HCT116 (cell line): ENCODE measurements around the gene RNF180. TPM values are rescaled to one million over a fixed set of nuclear protein-coding genes. Genes with fewer than 3 reads are reported as not detected.

Experiments used
- ATAC-seq: fragments of 200-7000 bp; cut with Tn5 transposase; 2 replicates; pipeline ENCODE4 v1.9.1; 2020; ENCODE audit warnings: mild to moderate bottlenecking, moderate library complexity
- BruUV-seq: library from RNA; stranded (reverse); fragments of 400-500 nt; replicated peaks from 2 replicates; lab custom pipeline; 2021; lab: Mats Ljungman, UMichigan
- CTCF ChIA-PET: fragments of 300-600 bp; sonication (Branson Sonifier 250); formaldehyde crosslinking; loops from one replicate; lab custom pipeline; 2021; ENCODE audit warnings: antibody characterized with exemption; lab: Charles Lee
- POLR2A ChIA-PET: fragments of 300-600, 350-600 bp; sonication (Branson Sonifier 250); formaldehyde crosslinking; loops from one replicate; lab custom pipeline; 2021; ENCODE audit warnings: antibody characterized with exemption; lab: Charles Lee
- RAD21 ChIA-PET, 2 experiments: fragments of 300-600 bp; sonication (Branson Sonifier 250); formaldehyde crosslinking; loops; one replicate each; lab custom pipeline; 2023; ENCODE audit warnings: low total read pairs in 2 of 2; ENCODE audit not compliant: uncharacterized antibody in 2 of 2, unreplicated experiment in 2 of 2, low non-redundant PET in 1 of 2; lab: Charles Lee
- DNase-seq: peaks from one replicate; pipeline ENCODE4 v3.0.0-alpha.2; 2010; ENCODE audit warnings: low read depth, low spot score
- H2AFZ ChIP-seq: fragments of 200-600 bp; shearing (Covaris generic), sonication (generic); 2 replicates; pipeline ENCODE4 v1.6.1; 2017; ENCODE audit warnings: low read depth, mixed run types, mixed read lengths, antibody characterized with exemption, low read length; ENCODE audit not compliant: poor library complexity, severe bottlenecking
- H3K27ac ChIP-seq: 2 replicates; pipeline ENCODE4 v1.5.1; 2012; ENCODE audit warnings: low read depth, low read length
- H3K27me3 ChIP-seq: fragments of 200-600 bp; sonication (generic); 2 replicates; pipeline ENCODE4 v1.6.1; 2016; ENCODE audit warnings: mixed run types, low read length, mixed read lengths; ENCODE audit not compliant: insufficient read depth
- H3K36me3 ChIP-seq, 2 experiments: fragments of 200-500 bp in 1 of 2; fragments of 200-600 bp in 1 of 2; sonication (Bioruptor generic) in 1 of 2; sonication (generic) in 1 of 2; 2 replicates each; pipeline versions ENCODE4 v1.5.1 to v1.6.1; 2014 to 2016; ENCODE audit warnings: low read length in 2 of 2, inconsistent platforms in 1 of 2, mixed read lengths in 1 of 2, mixed run types in 1 of 2; ENCODE audit not compliant: insufficient read depth in 2 of 2, control insufficient read depth in 1 of 2
- H3K4me1 ChIP-seq, 2 experiments: fragments of 200-600 bp in 1 of 2; sonication (generic) in 1 of 2; 2 replicates each; pipeline versions ENCODE4 v1.5.1 to v1.6.1; 2012 to 2017; ENCODE audit warnings: low read length in 2 of 2, inconsistent platforms in 1 of 2, mild to moderate bottlenecking in 1 of 2, mixed read lengths in 1 of 2, mixed run types in 1 of 2, moderate library complexity in 1 of 2; ENCODE audit not compliant: insufficient read depth in 2 of 2, control insufficient read depth in 1 of 2
- H3K4me2 ChIP-seq: fragments of 200-600 bp; sonication (generic); 2 replicates; pipeline ENCODE4 v1.6.1; 2017; ENCODE audit warnings: mixed run types, low read length, mixed read lengths
- H3K4me3 ChIP-seq, 2 experiments: fragments of 200-600 bp in 1 of 2; sonication (generic) in 1 of 2; replicated peaks in 1 of 2; 2 replicates each; pipeline ENCODE4 v1.5.1; 2011 to 2016; ENCODE audit warnings: low read length in 2 of 2, control low read depth in 1 of 2, low read depth in 1 of 2, mild to moderate bottlenecking in 1 of 2, mixed read lengths in 1 of 2, mixed run types in 1 of 2
- H3K79me2 ChIP-seq: fragments of 200-600 bp; sonication (generic); 2 replicates; pipeline ENCODE4 v1.6.1; 2017; ENCODE audit warnings: mild to moderate bottlenecking, mixed run types, low read length, moderate library complexity, mixed read lengths; ENCODE audit not compliant: insufficient read depth
- H3K9ac ChIP-seq: fragments of 200-600 bp; sonication (generic); 2 replicates; pipeline ENCODE4 v1.6.1; 2016; ENCODE audit warnings: low read length, mixed read lengths
- H3K9me2 ChIP-seq: fragments of 200-600 bp; sonication (generic), shearing (Covaris generic); 2 replicates; pipeline ENCODE4 v1.6.1; 2017; ENCODE audit warnings: mixed run types, mild to moderate bottlenecking, moderate library complexity; ENCODE audit not compliant: insufficient read depth
- H3K9me3 ChIP-seq, 2 experiments: fragments of 200-500 bp in 1 of 2; fragments of 200-600 bp in 1 of 2; sonication (Bioruptor generic) in 1 of 2; sonication (generic) in 1 of 2; 2 replicates each; pipeline ENCODE4 v1.6.1; 2014 to 2017; ENCODE audit warnings: low read length in 2 of 2, mixed read lengths in 2 of 2, inconsistent platforms in 1 of 2, low read depth in 1 of 2, mild to moderate bottlenecking in 1 of 2, mixed run types in 1 of 2, moderate library complexity in 1 of 2; ENCODE audit not compliant: control insufficient read depth in 1 of 2, insufficient read depth in 1 of 2
- H4K20me1 ChIP-seq: fragments of 200-600 bp; sonication (generic), shearing (Covaris generic); 2 replicates; pipeline ENCODE4 v1.6.1; 2017; ENCODE audit warnings: mixed run types, mild to moderate bottlenecking, moderate library complexity; ENCODE audit not compliant: insufficient read depth
- CBX3 ChIP-seq: IDR thresholded peaks from 2 replicates; pipeline ENCODE4 v1.6.1; 2012; ENCODE audit warnings: low read depth
- EGR1 ChIP-seq: IDR thresholded peaks from 2 replicates; pipeline ENCODE4 v1.6.1; 2012; ENCODE audit warnings: low read depth
- ELF1 ChIP-seq: IDR thresholded peaks from 2 replicates; pipeline ENCODE4 v1.6.1; 2012; ENCODE audit warnings: low read depth, borderline replicate concordance
- EZH2phosphoT487 ChIP-seq: fragments of 200-600 bp; IDR thresholded peaks from 2 replicates; pipeline ENCODE4 v1.6.1; 2018; ENCODE audit warnings: antibody characterized with exemption, borderline replicate concordance
- SIN3A ChIP-seq: IDR thresholded peaks from 2 replicates; pipeline ENCODE4 v1.6.1; 2012; ENCODE audit warnings: low read depth
- SP1 ChIP-seq: IDR thresholded peaks from 2 replicates; pipeline ENCODE4 v1.6.1; 2012; ENCODE audit warnings: low read depth
- SRF ChIP-seq: IDR thresholded peaks from 2 replicates; pipeline ENCODE4 v1.6.1; 2012; ENCODE audit warnings: low read depth
- YY1 ChIP-seq: IDR thresholded peaks from 2 replicates; pipeline ENCODE4 v1.6.1; 2011; ENCODE audit warnings: low read length, low read depth, moderate library complexity, mild to moderate bottlenecking; ENCODE audit not compliant: insufficient replicate concordance; ENCODE audit errors: extremely low read depth
- ZFX ChIP-seq: fragments of 450-650 bp; IDR thresholded peaks from 2 replicates; pipeline ENCODE4 v1.6.1; 2017
- ZNF274 ChIP-seq: fragments of 200-500 bp; sonication (Bioruptor generic); IDR thresholded peaks from 2 replicates; pipeline ENCODE4 v1.6.1; 2014; ENCODE audit warnings: mild to moderate bottlenecking, low read depth, low read length, inconsistent platforms
- intact Hi-C: fragments of 100-400 bp; cut with micrococcal nuclease; formaldehyde crosslinking; loops from 2 replicates; pipeline ENCODE4 v1.10.0; 2022
- total RNA-seq: library from RNA; stranded (reverse); gene quantifications from one replicate; pipeline ENCODE4 v1.2.1, GENCODE V29; 2021; ENCODE audit not compliant: unreplicated experiment
- TF ChIP-seq, protein P1 (sequence below), 3 experiments: fragments of 200-600 bp in 1 of 3; sonication (generic) in 1 of 3; IDR thresholded peaks in 2 of 3; conservative IDR thresholded peaks in 1 of 3; 2 replicates each; pipeline ENCODE4 v1.5.1; 2012 to 2017; ENCODE audit warnings: low read depth in 2 of 3, low read length in 2 of 3, antibody characterized with exemption in 1 of 3, borderline replicate concordance in 1 of 3, control low read depth in 1 of 3, mild to moderate bottlenecking in 1 of 3, mixed read lengths in 1 of 3, mixed run types in 1 of 3, moderate library complexity in 1 of 3; ENCODE audit not compliant: insufficient read depth in 1 of 3
- TF ChIP-seq, protein P2 (sequence below): IDR thresholded peaks from 2 replicates; pipeline ENCODE4 v1.6.1; 2012; ENCODE audit warnings: low read depth
- TF ChIP-seq, protein P3 (sequence below): IDR thresholded peaks from 2 replicates; pipeline ENCODE4 v1.6.1; 2011; ENCODE audit warnings: mild to moderate bottlenecking, low read length, moderate library complexity; ENCODE audit not compliant: insufficient replicate concordance; ENCODE audit errors: extremely low read depth

The RNF180 gene
- total RNA-seq, 1 experiment from 2014 or later: not detected

DNA sequence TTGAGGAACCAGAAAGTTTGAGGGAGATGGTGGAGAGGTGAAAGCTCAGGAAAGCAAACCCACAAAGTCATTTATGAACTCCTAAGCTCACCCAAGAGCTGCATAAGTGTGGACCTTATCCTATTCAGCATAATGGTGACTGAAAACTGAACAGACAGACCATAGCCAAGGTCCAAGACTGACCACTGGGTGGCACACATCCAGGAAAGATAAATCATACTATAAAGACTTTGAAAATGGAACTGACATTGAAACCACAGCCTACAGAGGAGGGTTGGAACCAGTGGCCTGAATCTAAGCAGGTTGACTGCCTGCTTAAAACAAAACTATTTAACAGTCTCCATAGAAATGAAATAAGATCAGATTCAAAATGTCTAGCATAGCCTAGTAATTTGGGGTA lies 219.1 kb downstream of the RNF180 start:
- Histone ChIP-seq H3K9me2 (no peaks in the 10 kb centered on the region), H4K20me1 (no peaks in the 10 kb centered on the region; the same call in 1 of the 2 replicates), H3K27me3 (no peaks in the 10 kb centered on the region), H3K9ac (no peak overlapping the region), H3K4me2 (no peak overlapping the region), H3K79me2 (no peaks in the 10 kb centered on the region), H3K4me3 (no peak overlapping the region), H3K9me3 (no peaks in the 10 kb centered on the region), H3K36me3 (no peaks in the 10 kb centered on the region), H3K4me1 (no peaks in the 10 kb centered on the region), H3K27ac (no peak overlapping the region), H2AFZ (no peak overlapping the region)
- DNase-seq: peak; percentile 2
- CTCF ChIA-PET: interaction anchor here (1.2 kb wide), 1 partner anchor 228 kb away, joined by 3 read pairs; no protein-coding TSS in a partner anchor
- TF ChIP-seq, protein P1, sequence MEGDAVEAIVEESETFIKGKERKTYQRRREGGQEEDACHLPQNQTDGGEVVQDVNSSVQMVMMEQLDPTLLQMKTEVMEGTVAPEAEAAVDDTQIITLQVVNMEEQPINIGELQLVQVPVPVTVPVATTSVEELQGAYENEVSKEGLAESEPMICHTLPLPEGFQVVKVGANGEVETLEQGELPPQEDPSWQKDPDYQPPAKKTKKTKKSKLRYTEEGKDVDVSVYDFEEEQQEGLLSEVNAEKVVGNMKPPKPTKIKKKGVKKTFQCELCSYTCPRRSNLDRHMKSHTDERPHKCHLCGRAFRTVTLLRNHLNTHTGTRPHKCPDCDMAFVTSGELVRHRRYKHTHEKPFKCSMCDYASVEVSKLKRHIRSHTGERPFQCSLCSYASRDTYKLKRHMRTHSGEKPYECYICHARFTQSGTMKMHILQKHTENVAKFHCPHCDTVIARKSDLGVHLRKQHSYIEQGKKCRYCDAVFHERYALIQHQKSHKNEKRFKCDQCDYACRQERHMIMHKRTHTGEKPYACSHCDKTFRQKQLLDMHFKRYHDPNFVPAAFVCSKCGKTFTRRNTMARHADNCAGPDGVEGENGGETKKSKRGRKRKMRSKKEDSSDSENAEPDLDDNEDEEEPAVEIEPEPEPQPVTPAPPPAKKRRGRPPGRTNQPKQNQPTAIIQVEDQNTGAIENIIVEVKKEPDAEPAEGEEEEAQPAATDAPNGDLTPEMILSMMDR (IDR thresholded peaks at IDR 0.05 in 2 of 3, conservative IDR thresholded peaks at IDR 0.05 in 1 of 3; ENCODE audit: borderline replicate concordance in 1 of 3, insufficient read depth in 1 of 3, low read depth in 2 of 3, low read length in 2 of 3): peak in 2 of 3 experiments; percentile 30 to 35; a peak in 3 of 6 replicates
- no peak for TF ChIP-seq ZFX
- intact Hi-C loops: loop anchor here (5.0 kb wide), 1 partner anchor 228 kb away; no protein-coding TSS in a partner anchor
- RAD21 ChIA-PET: no interaction called here
- no TSS peak for BruUV-seq
- ATAC-seq: peak; percentile 44; the same call in 1 of the 2 replicates
- POLR2A ChIA-PET: no interaction called here

DNA sequence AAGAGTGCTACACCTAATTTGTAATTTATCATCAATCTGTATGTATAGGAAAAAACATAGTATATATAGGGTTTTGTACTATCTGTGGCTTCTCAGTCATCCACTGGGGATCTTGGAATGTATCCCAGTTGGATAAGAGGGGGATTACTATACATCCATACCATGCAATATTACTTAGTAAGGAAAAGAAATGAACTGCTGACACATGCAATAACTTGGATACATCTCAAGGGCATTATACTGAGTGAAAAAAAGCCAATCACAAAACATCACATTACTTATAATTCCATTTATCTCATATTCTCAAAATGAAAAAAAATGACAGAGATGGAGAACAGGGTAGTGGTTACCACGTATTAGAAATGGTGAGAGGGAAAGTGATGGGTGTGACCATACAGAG lies 231.9 kb downstream of the RNF180 start:
- Histone ChIP-seq H3K9me2 (no peaks in the 10 kb centered on the region), H4K20me1 (no peaks in the 10 kb centered on the region), H3K9ac (no peak overlapping the region), H3K79me2 (no peaks in the 10 kb centered on the region), H3K27me3 (no peaks in the 10 kb centered on the region), H3K9me3 (no peaks in the 10 kb centered on the region), H3K4me2 (no peak overlapping the region), H3K4me3 (no peak overlapping the region), H2AFZ (no peak overlapping the region), H3K4me1 (no peaks in the 10 kb centered on the region), H3K27ac (no peak overlapping the region), H3K36me3 (no peaks in the 10 kb centered on the region)
- intact Hi-C loops: no loop called here
- DNase-seq: no peak
- ChIA-PET POLR2A (no interaction called here), RAD21 (no interaction called here), CTCF (no interaction called here)
- BruUV-seq: no TSS peak
- no peak for ATAC-seq
- TF ChIP-seq ELF1 (no peak), YY1 (no peak), SIN3A (no peak), SRF (no peak), SP1 (no peak), CBX3 (no peak), EGR1 (no peak), ZNF274 (no peak), EZH2phosphoT487 (no peak)
- TF ChIP-seq, protein P2, sequence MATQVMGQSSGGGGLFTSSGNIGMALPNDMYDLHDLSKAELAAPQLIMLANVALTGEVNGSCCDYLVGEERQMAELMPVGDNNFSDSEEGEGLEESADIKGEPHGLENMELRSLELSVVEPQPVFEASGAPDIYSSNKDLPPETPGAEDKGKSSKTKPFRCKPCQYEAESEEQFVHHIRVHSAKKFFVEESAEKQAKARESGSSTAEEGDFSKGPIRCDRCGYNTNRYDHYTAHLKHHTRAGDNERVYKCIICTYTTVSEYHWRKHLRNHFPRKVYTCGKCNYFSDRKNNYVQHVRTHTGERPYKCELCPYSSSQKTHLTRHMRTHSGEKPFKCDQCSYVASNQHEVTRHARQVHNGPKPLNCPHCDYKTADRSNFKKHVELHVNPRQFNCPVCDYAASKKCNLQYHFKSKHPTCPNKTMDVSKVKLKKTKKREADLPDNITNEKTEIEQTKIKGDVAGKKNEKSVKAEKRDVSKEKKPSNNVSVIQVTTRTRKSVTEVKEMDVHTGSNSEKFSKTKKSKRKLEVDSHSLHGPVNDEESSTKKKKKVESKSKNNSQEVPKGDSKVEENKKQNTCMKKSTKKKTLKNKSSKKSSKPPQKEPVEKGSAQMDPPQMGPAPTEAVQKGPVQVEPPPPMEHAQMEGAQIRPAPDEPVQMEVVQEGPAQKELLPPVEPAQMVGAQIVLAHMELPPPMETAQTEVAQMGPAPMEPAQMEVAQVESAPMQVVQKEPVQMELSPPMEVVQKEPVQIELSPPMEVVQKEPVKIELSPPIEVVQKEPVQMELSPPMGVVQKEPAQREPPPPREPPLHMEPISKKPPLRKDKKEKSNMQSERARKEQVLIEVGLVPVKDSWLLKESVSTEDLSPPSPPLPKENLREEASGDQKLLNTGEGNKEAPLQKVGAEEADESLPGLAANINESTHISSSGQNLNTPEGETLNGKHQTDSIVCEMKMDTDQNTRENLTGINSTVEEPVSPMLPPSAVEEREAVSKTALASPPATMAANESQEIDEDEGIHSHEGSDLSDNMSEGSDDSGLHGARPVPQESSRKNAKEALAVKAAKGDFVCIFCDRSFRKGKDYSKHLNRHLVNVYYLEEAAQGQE: no peak
- TF ChIP-seq, protein P3, sequence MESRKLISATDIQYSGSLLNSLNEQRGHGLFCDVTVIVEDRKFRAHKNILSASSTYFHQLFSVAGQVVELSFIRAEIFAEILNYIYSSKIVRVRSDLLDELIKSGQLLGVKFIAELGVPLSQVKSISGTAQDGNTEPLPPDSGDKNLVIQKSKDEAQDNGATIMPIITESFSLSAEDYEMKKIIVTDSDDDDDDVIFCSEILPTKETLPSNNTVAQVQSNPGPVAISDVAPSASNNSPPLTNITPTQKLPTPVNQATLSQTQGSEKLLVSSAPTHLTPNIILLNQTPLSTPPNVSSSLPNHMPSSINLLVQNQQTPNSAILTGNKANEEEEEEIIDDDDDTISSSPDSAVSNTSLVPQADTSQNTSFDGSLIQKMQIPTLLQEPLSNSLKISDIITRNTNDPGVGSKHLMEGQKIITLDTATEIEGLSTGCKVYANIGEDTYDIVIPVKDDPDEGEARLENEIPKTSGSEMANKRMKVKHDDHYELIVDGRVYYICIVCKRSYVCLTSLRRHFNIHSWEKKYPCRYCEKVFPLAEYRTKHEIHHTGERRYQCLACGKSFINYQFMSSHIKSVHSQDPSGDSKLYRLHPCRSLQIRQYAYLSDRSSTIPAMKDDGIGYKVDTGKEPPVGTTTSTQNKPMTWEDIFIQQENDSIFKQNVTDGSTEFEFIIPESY: no peak
